HepG2 (cell line): ENCODE measurements around the gene NUP153. TPM values are rescaled to one million over a fixed set of nuclear protein-coding genes. Genes with fewer than 3 reads are reported as not detected.

ENCODE experiments used
- ADNP ChIP-seq: sonication (generic); formaldehyde crosslinking; IDR thresholded peaks from 2 replicates; pipeline ENCODE4 v1.4.0; 2020; ENCODE audit warnings: missing genetic modification reagents
- DR1 ChIP-seq: sonication (generic); formaldehyde crosslinking; IDR thresholded peaks from 2 replicates; pipeline ENCODE4 v1.8.0; 2021; ENCODE audit warnings: mild to moderate bottlenecking, missing genetic modification reagents, inconsistent platforms
- EHMT2 ChIP-seq: fragments of 200-600 bp; sonication (generic); IDR thresholded peaks from 2 replicates; pipeline ENCODE4 v1.7.0; 2017; ENCODE audit warnings: antibody characterized with exemption, low read depth, low read length, borderline replicate concordance
- LBX2 ChIP-seq: sonication (generic); formaldehyde crosslinking; IDR thresholded peaks from 2 replicates; pipeline ENCODE4 v1.5.0; 2020; ENCODE audit warnings: missing genetic modification reagents, mild to moderate bottlenecking, borderline replicate concordance
- PPARG ChIP-seq: conservative IDR thresholded peaks from 2 replicates; pipeline ENCODE4 v1.6.1; 2016; ENCODE audit warnings: missing biosample characterization, missing genetic modification reagents
- TEAD3 ChIP-seq: optimal IDR thresholded peaks from 2 replicates; pipeline ENCODE3; 2016; ENCODE audit warnings: borderline replicate concordance
- TGIF2 ChIP-seq: IDR thresholded peaks from 2 replicates; pipeline ENCODE4 v1.6.1; 2016; ENCODE audit warnings: control low read depth, missing compliant biosample characterization
- THAP11 ChIP-seq: IDR thresholded peaks from 2 replicates; pipeline ENCODE4 v1.6.1; 2016; ENCODE audit warnings: missing biosample characterization, missing genetic modification reagents
- TIGD3 ChIP-seq: sonication (generic); formaldehyde crosslinking; IDR thresholded peaks from 2 replicates; pipeline ENCODE4 v1.5.1; 2020; ENCODE audit warnings: mild to moderate bottlenecking, missing genetic modification reagents, borderline replicate concordance
- ZFP36L2 ChIP-seq: sonication (generic); formaldehyde crosslinking; IDR thresholded peaks from 2 replicates; pipeline ENCODE4 v1.4.0; 2020; ENCODE audit warnings: missing genetic modification reagents
- ZNF124 ChIP-seq: sonication (generic); formaldehyde crosslinking; IDR thresholded peaks from 2 replicates; pipeline ENCODE4 v1.4.0; 2020; ENCODE audit warnings: missing genetic modification reagents
- ZNF224 ChIP-seq: sonication (generic); formaldehyde crosslinking; IDR thresholded peaks from 2 replicates; pipeline ENCODE4 v1.5.0; 2020; ENCODE audit warnings: mild to moderate bottlenecking, missing genetic modification reagents
- ZNF407 ChIP-seq: sonication (generic); formaldehyde crosslinking; IDR thresholded peaks from one replicate; pipeline ENCODE4 v1.5.1; 2020; ENCODE audit warnings: mild to moderate bottlenecking, missing genetic modification reagents; ENCODE audit errors: not compliant biosample characterization
- ZNF616 ChIP-seq: sonication (generic); formaldehyde crosslinking; IDR thresholded peaks from 2 replicates; pipeline ENCODE4 v1.5.0; 2020; ENCODE audit warnings: low read depth, mild to moderate bottlenecking, missing genetic modification reagents
- ZNF710 ChIP-seq: sonication (generic); formaldehyde crosslinking; IDR thresholded peaks from 2 replicates; pipeline ENCODE4 v1.5.0; 2020; ENCODE audit warnings: mild to moderate bottlenecking, missing genetic modification reagents, borderline replicate concordance
- ZSCAN5A ChIP-seq: sonication (generic); formaldehyde crosslinking; IDR thresholded peaks from 2 replicates; pipeline ENCODE4 v1.8.0; 2022; ENCODE audit warnings: mild to moderate bottlenecking, missing genetic modification reagents, borderline replicate concordance
- polyA plus RNA-seq, 8 experiments: library from polyadenylated mRNA; depleted of rRNA in 3 of 8; stranded (reverse) in 7 of 8; unstranded in 1 of 8; fragments of >200 nt; fragmentation: Illumina TruSeq in 4 of 8; extraction: Trizol in 4 of 8; gene quantifications; 2 replicates each; pipeline versions ENCODE4 v1.2.1 to v1.2.3, GENCODE V29; 2011 to 2016; ENCODE audit warnings: low read depth in 4 of 8, missing spikeins in 1 of 8, mixed read lengths in 1 of 8; ENCODE audit not compliant: insufficient read depth in 1 of 8
- total RNA-seq, 5 experiments: library from RNA; depleted of rRNA; stranded (reverse); fragments of >200 nt; fragmentation: Illumina TruSeq; extraction: Trizol; gene quantifications; 2 replicates each; pipeline ENCODE4 v1.2.3, GENCODE V29; 2016; ENCODE audit warnings: low read depth in 1 of 5

Gene NUP153
- total and polyA plus RNA-seq, 2 of the 13 experiments (the other 11 are each of a cell fraction or from before 2014, with no cell fraction given): 29.8 to 55.2 TPM

GRCh38 chr6:17744019-17744756 is 37.5 kb upstream of the NUP153 start (continued):
- no peak for TF ChIP-seq DR1 (CRISPR knock-in tag)
- no peak for TF ChIP-seq ZNF224 (CRISPR knock-in tag)
- no peak for TF ChIP-seq ZNF616 (CRISPR knock-in tag)
- TF ChIP-seq PPARG (CRISPR knock-in tag): no peak
- TF ChIP-seq ADNP (CRISPR knock-in tag): no peak
- no peak for TF ChIP-seq TEAD3 (CRISPR knock-in tag)
- TF ChIP-seq ZFP36L2 (CRISPR knock-in tag): no peak
- TF ChIP-seq TIGD3: no peak
- no peak for TF ChIP-seq ZNF407
- TF ChIP-seq ZNF710 (CRISPR knock-in tag): no peak
- TF ChIP-seq ZNF124 (CRISPR knock-in tag): no peak
- TF ChIP-seq LBX2 (CRISPR knock-in tag): no peak
- no peak for TF ChIP-seq ZSCAN5A (CRISPR knock-in tag)
- TF ChIP-seq TGIF2 (CRISPR knock-in tag): no peak
- TF ChIP-seq EHMT2: no peak
- TF ChIP-seq THAP11 (CRISPR knock-in tag): no peak
